Measurements from ENCODE around the gene CKB. TPM values are rescaled to one million over a fixed set of nuclear protein-coding genes. Genes with fewer than 3 reads are reported as not detected.

The CKB gene
- total and polyA plus RNA-seq, 4 donors = 46.6 to 109 (median 84.7) TPM

DNA sequence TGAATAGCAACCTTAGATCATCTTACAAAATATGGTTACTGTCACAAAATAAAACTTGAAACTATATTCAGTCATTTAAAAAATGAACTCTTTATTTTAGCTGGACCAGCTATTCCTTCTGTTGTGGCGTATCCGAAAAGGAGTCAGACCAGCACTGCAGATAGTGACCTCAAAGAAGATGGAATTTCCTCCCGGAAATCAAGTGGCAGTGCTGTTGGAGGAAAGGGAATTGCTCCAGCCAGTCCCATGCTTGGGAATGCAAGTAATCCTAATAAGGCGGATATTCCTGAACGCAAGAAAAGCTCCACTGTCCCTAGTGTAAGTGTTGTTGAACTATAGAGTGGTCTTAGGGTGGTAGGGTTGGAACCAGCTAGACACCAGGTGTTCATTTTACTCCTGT, 47.7 kb downstream of the CKB start:
- ATAC-seq (ENCODE audit: low FRiP score) = no peak
- intact Hi-C loops (cut with DNase I) = no loop called here
- Histone ChIP-seq H3K36me3 (ENCODE audit: control insufficient read depth in 1 of 2, insufficient read depth in 2 of 2, low read length in 1 of 2) (peaks cover 4 to 9% of the 10 kb centered on the region in 2 donors), H3K27ac (ENCODE audit: low read depth in 1 of 2, low read length in 2 of 2) (no peak overlapping the region), H3K27me3 (ENCODE audit: control insufficient read depth in 1 of 2, insufficient read depth in 2 of 2, low read length in 1 of 2) (no peaks in the 10 kb centered on the region), H3K4me3 (ENCODE audit: low read length in 2 of 2) (no peak overlapping the region), H3K9me3 (ENCODE audit: control insufficient read depth, low read length) (no peaks in the 10 kb centered on the region), H3K4me1 (ENCODE audit: control insufficient read depth in 1 of 2, insufficient read depth in 2 of 2, low read length in 2 of 2) (no peaks in the 10 kb centered on the region)
- WGBS, 2 donors = 93 to 94% methylated on average over 5 of the region's 5 CpGs
- DNase-seq = no peak

DNA sequence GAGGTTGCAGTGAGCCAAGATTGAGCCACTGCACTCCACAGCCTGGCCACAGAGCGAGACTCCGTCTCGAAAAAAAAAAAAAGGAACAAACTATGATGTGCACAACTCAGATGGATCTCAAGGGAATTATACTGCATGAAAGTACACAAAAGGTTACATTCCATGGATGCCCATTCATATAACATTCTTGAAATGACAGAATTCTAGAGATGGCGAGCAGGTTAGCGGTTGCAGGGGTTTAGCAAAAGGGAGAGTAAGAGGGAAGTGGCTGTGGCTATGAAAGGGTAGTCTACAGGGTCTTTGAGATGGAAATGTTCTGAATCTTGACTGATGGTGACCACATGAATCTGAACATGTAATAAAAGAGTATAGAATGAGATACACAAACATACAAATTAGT, 49.7 kb downstream of the CKB start:
- Histone ChIP-seq H3K36me3 (ENCODE audit: control insufficient read depth in 1 of 2, insufficient read depth in 2 of 2, low read length in 1 of 2) (peaks cover 4 to 11% of the 10 kb centered on the region in 2 donors), H3K4me3 (ENCODE audit: low read length in 2 of 2) (no peak overlapping the region), H3K9me3 (ENCODE audit: control insufficient read depth, low read length) (no peaks in the 10 kb centered on the region), H3K27me3 (ENCODE audit: control insufficient read depth in 1 of 2, insufficient read depth in 2 of 2, low read length in 1 of 2) (no peaks in the 10 kb centered on the region), H3K27ac (ENCODE audit: low read depth in 1 of 2, low read length in 2 of 2) (no peak overlapping the region), H3K4me1 (ENCODE audit: control insufficient read depth in 1 of 2, insufficient read depth in 2 of 2, low read length in 2 of 2) (no peaks in the 10 kb centered on the region)
- intact Hi-C loops (cut with DNase I) = no loop called here
- DNase-seq (no peak), ATAC-seq (ENCODE audit: low FRiP score) (no peak)
- 78 to 82% methylated on average over 5 of the region's 5 CpGs for WGBS, 2 donors

Other genes with a start within 250 kb of the CKB start
- gene EIF5, start 188.6 kb downstream of the CKB start, total RNA-seq = 100 to 1,000 TPM; 202 to 218 TPM
- gene EIF5, start 188.6 kb downstream of the CKB start, polyA plus RNA-seq = 100 to 1,000 TPM in 1 of 2 donors, 10 to 100 TPM in 1; 93.1 to 139 TPM
- gene MARK3, start 137.4 kb downstream of the CKB start, total RNA-seq = 100 to 1,000 TPM in 1 of 2 donors, 10 to 100 TPM in 1; 77.3 to 121 TPM
- gene MARK3, start 137.4 kb downstream of the CKB start, polyA plus RNA-seq = 10 to 100 TPM; 21.7 to 94.6 TPM
- gene TRMT61A, start 6.4 kb upstream of the CKB start, total RNA-seq = 10 to 100 TPM; 11.4 to 11.8 TPM
- 10 to 100 TPM in 1 of 2 donors, 1 to 10 TPM in 1; 6.4 to 12.4 TPM for gene TRMT61A, start 6.4 kb upstream of the CKB start, polyA plus RNA-seq
- 10 to 100 TPM; 30.4 to 30.8 TPM for gene BAG5, start 39.8 kb upstream of the CKB start, total RNA-seq
- 10 to 100 TPM in 1 of 2 donors, 1 to 10 TPM in 1; 9.2 to 14.9 TPM for gene BAG5, start 39.8 kb upstream of the CKB start, polyA plus RNA-seq
- gene COA8, start 40.1 kb upstream of the CKB start, total RNA-seq = 10 to 100 TPM; 27.6 to 33.3 TPM
- 10 to 100 TPM; 44.2 to 71.7 TPM for gene COA8, start 40.1 kb upstream of the CKB start, polyA plus RNA-seq
- gene KLC1, start 106.4 kb upstream of the CKB start, total RNA-seq = 100 to 1,000 TPM; 254 to 315 TPM
- gene KLC1, start 106.4 kb upstream of the CKB start, polyA plus RNA-seq = 100 to 1,000 TPM in 1 of 2 donors, 10 to 100 TPM in 1; 71.7 to 190 TPM
- gene XRCC3, start 192.6 kb upstream of the CKB start, total RNA-seq = 1 to 10 TPM; 5.2 to 5.3 TPM
- gene XRCC3, start 192.6 kb upstream of the CKB start, polyA plus RNA-seq = 1 to 10 TPM; 1.0 to 8.6 TPM
- 10 to 100 TPM; 69.0 to 74.8 TPM for gene ZFYVE21, start 193.0 kb upstream of the CKB start, total RNA-seq
- 100 to 1,000 TPM; 100 to 110 TPM for gene ZFYVE21, start 193.0 kb upstream of the CKB start, polyA plus RNA-seq